Measurements from ENCODE around the gene MTHFSD. TPM values are rescaled to one million over a fixed set of nuclear protein-coding genes. Genes with fewer than 3 reads are reported as not detected.

MTHFSD gene
- polyA plus RNA-seq, 1 donor from 2014 or later, result 25.0 TPM

DNA sequence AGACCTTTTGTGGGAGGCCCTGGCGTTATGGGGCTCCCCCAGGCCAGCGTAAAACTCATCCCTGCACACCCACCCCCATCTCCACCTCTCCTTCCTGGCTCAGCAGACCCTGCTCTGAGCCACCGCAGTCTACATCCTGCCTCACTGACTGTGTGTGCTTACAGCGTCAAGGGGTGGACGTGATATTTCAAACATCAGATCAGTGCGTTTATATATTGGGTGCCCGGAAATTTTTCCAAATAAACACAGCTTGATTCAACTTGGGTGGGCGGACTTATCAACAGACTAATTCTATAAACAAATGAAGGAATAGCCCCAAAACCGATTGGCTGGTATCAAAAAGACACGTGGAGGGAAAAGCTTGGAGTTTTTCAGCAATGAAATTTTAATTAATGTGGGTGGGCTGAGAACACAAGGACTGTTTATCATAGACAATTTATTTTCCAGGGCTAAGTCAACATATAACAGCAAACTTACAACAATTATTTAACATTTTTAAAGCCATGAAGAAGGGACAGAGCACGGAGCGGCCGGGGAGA lies 23.1 kb upstream of the MTHFSD start, which contains the start of gene FOXL1:
FOXL1 (plus strand) TSS at position 489 of the 539 bp plus-strand sequence. CDS start 175 bp downstream, outside the sequence.
- Histone ChIP-seq H3K4me3 (ENCODE audit: low read length) (peak within 1 kb of the TSS; percentile 57), H4K20me1 (ENCODE audit: insufficient read depth) (no peaks in the 10 kb centered on the region), H3K27me3 (ENCODE audit: insufficient read depth, low read depth, low read length) (peaks cover 97% of the 10 kb centered on the region), H3K4me2 (ENCODE audit: low read length) (no peak within 1 kb of the TSS), H3K36me3 (ENCODE audit: insufficient read depth, low read length) (no peaks in the 10 kb centered on the region), H2AFZ (ENCODE audit: low read depth, low read length) (no peak within 1 kb of the TSS), H3K9me2 (ENCODE audit: insufficient read depth, low read length) (no peaks in the 10 kb centered on the region), H3K9ac (ENCODE audit: low read length) (no peak within 1 kb of the TSS), H3K79me2 (replicated peaks; ENCODE audit: insufficient read depth, low read length) (no peaks in the 10 kb centered on the region), H3K9me3 (ENCODE audit: low read length) (no peaks in the 10 kb centered on the region), H3K27ac (ENCODE audit: low read length) (no peak within 1 kb of the TSS), H3F3A (ENCODE audit: insufficient read depth, low read length, poor library complexity, severe bottlenecking) (no peaks in the 10 kb centered on the region)
- TF ChIP-seq POLR2AphosphoS5 (IDR thresholded peaks at IDR 0.05), result no peak
- no peak for TF ChIP-seq SMC3 (conservative IDR thresholded peaks at IDR 0.05; ENCODE audit: poor library complexity)
- no peak for TF ChIP-seq MXI1 (conservative IDR thresholded peaks at IDR 0.05; ENCODE audit: poor library complexity, severe bottlenecking)
- TF ChIP-seq RAD21 (conservative IDR thresholded peaks at IDR 0.05), result no peak
- TF ChIP-seq TAF1 (IDR thresholded peaks at IDR 0.05; ENCODE audit: low read depth), result no peak
- TF ChIP-seq, protein P1, sequence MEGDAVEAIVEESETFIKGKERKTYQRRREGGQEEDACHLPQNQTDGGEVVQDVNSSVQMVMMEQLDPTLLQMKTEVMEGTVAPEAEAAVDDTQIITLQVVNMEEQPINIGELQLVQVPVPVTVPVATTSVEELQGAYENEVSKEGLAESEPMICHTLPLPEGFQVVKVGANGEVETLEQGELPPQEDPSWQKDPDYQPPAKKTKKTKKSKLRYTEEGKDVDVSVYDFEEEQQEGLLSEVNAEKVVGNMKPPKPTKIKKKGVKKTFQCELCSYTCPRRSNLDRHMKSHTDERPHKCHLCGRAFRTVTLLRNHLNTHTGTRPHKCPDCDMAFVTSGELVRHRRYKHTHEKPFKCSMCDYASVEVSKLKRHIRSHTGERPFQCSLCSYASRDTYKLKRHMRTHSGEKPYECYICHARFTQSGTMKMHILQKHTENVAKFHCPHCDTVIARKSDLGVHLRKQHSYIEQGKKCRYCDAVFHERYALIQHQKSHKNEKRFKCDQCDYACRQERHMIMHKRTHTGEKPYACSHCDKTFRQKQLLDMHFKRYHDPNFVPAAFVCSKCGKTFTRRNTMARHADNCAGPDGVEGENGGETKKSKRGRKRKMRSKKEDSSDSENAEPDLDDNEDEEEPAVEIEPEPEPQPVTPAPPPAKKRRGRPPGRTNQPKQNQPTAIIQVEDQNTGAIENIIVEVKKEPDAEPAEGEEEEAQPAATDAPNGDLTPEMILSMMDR (IDR thresholded peaks at IDR 0.05; ENCODE audit: poor library complexity, severe bottlenecking), result no peak
- TF ChIP-seq EP300 (conservative IDR thresholded peaks at IDR 0.05; ENCODE audit: poor library complexity, severe bottlenecking), result no peak
- no peak for TF ChIP-seq EZH2 (IDR thresholded peaks at IDR 0.05; ENCODE audit: borderline replicate concordance, insufficient read depth, low read length, poor library complexity, severe bottlenecking)
- TF ChIP-seq, protein P2, sequence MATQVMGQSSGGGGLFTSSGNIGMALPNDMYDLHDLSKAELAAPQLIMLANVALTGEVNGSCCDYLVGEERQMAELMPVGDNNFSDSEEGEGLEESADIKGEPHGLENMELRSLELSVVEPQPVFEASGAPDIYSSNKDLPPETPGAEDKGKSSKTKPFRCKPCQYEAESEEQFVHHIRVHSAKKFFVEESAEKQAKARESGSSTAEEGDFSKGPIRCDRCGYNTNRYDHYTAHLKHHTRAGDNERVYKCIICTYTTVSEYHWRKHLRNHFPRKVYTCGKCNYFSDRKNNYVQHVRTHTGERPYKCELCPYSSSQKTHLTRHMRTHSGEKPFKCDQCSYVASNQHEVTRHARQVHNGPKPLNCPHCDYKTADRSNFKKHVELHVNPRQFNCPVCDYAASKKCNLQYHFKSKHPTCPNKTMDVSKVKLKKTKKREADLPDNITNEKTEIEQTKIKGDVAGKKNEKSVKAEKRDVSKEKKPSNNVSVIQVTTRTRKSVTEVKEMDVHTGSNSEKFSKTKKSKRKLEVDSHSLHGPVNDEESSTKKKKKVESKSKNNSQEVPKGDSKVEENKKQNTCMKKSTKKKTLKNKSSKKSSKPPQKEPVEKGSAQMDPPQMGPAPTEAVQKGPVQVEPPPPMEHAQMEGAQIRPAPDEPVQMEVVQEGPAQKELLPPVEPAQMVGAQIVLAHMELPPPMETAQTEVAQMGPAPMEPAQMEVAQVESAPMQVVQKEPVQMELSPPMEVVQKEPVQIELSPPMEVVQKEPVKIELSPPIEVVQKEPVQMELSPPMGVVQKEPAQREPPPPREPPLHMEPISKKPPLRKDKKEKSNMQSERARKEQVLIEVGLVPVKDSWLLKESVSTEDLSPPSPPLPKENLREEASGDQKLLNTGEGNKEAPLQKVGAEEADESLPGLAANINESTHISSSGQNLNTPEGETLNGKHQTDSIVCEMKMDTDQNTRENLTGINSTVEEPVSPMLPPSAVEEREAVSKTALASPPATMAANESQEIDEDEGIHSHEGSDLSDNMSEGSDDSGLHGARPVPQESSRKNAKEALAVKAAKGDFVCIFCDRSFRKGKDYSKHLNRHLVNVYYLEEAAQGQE (IDR thresholded peaks at IDR 0.05; ENCODE audit: borderline replicate concordance), result no peak

DNA sequence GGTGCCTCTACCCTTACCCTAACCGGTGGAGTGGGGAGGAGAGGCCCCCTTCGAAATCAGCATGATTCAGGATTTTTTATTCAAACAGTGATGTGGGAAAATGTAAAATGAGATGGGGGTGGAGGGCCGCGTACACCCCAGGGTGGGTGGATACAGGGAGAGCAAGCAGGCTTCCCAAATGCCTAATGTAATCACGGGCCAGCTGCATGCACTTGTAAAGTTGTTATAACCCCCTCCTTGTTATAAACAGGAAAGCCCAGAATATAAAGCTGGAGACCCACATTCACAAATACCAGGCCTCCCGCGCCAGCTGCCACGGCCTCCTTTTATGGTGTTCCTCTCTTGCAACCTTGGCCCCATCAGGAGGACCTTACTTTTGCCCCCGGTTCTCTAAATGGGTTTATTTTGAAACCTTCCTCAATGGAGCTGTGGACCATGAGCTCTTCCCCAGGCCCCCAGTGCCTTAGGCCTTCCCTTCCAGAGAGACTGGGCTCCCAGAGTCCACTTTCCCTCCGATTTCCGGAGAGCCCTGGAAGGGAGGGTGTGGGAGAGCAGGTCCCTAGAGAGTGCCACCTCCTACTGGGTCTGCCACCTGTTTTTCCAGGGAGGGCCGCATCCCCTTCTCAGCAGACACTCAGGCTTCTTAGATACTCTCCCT lies 22.4 kb upstream of the MTHFSD start:
- peaks cover 98% of the 10 kb centered on the region for H3K27me3 ChIP-seq (ENCODE audit: insufficient read depth, low read depth, low read length)
- no peaks in the 10 kb centered on the region for H3K36me3 ChIP-seq (ENCODE audit: insufficient read depth, low read length)
- H3F3A ChIP-seq (ENCODE audit: insufficient read depth, low read length, poor library complexity, severe bottlenecking), result no peaks in the 10 kb centered on the region
- no peak overlapping the region for H3K4me2 ChIP-seq (ENCODE audit: low read length)
- no peaks in the 10 kb centered on the region for H3K9me3 ChIP-seq (ENCODE audit: low read length)
- H3K9me2 ChIP-seq (ENCODE audit: insufficient read depth, low read length), result no peaks in the 10 kb centered on the region
- no peaks in the 10 kb centered on the region for H4K20me1 ChIP-seq (ENCODE audit: insufficient read depth)
- H3K9ac ChIP-seq (ENCODE audit: low read length), result no peak overlapping the region
- H3K79me2 ChIP-seq (replicated peaks; ENCODE audit: insufficient read depth, low read length), result no peaks in the 10 kb centered on the region
- no peak overlapping the region for H3K27ac ChIP-seq (ENCODE audit: low read length)
- no peak overlapping the region for H3K4me3 ChIP-seq (ENCODE audit: low read length)
- H2AFZ ChIP-seq (ENCODE audit: low read depth, low read length), result no peak overlapping the region
- TF ChIP-seq EZH2 (IDR thresholded peaks at IDR 0.05; ENCODE audit: borderline replicate concordance, insufficient read depth, low read length, poor library complexity, severe bottlenecking) (peak; percentile 25), TAF1 (IDR thresholded peaks at IDR 0.05; ENCODE audit: low read depth) (no peak)
